SK-N-SH treated with all-trans-retinoic acid at 6 μM for 48 hours (cell line): Measurements from ENCODE around the gene PNLDC1.

Source experiments
- PPARA ChIP-seq: fragments of 250-450 bp; sonication (Bioruptor Pico); IDR thresholded peaks from 2 replicates; pipeline ENCODE4 v1.5.0; 2020; ENCODE audit warnings: mild to moderate bottlenecking, borderline replicate concordance
- ZNF565 ChIP-seq: fragments of 450-650 bp; formaldehyde crosslinking; conservative IDR thresholded peaks from 2 replicates; pipeline ENCODE4 v1.5.0; 2020; ENCODE audit warnings: low read depth, mild to moderate bottlenecking, moderate library complexity
- TF ChIP-seq, protein P1 (sequence below): fragments of 250-450 bp; sonication (Bioruptor Pico); IDR thresholded peaks from 2 replicates; pipeline ENCODE4 v1.5.0; 2020; ENCODE audit warnings: mild to moderate bottlenecking, moderate library complexity
- TF ChIP-seq, protein P2 (sequence below): fragments of 250-450 bp; sonication (Bioruptor Pico); IDR thresholded peaks from 2 replicates; pipeline ENCODE4 v1.5.1; 2020; ENCODE audit warnings: low read depth, mild to moderate bottlenecking, moderate library complexity

DNA sequence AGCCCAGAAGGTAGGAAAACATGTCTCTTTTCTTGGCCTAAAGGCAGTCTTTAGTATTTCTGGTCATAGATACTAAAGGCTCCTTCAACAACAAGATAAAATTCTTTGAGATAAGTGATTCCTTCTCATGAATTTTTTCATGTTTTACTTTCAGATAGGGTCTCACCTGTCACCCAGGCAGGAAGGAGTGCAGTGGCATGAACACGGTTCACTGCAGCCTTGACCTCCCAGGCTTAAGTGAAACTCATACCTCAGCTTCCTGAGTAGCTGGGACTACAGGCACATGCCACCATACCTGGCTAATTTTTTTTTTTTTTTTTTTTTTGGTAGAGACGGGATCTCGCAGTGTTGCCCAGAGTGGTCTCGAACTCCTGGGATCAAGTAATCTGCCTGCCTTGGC is 9.1 kb downstream of the PNLDC1 start:
- TF ChIP-seq, protein P1, sequence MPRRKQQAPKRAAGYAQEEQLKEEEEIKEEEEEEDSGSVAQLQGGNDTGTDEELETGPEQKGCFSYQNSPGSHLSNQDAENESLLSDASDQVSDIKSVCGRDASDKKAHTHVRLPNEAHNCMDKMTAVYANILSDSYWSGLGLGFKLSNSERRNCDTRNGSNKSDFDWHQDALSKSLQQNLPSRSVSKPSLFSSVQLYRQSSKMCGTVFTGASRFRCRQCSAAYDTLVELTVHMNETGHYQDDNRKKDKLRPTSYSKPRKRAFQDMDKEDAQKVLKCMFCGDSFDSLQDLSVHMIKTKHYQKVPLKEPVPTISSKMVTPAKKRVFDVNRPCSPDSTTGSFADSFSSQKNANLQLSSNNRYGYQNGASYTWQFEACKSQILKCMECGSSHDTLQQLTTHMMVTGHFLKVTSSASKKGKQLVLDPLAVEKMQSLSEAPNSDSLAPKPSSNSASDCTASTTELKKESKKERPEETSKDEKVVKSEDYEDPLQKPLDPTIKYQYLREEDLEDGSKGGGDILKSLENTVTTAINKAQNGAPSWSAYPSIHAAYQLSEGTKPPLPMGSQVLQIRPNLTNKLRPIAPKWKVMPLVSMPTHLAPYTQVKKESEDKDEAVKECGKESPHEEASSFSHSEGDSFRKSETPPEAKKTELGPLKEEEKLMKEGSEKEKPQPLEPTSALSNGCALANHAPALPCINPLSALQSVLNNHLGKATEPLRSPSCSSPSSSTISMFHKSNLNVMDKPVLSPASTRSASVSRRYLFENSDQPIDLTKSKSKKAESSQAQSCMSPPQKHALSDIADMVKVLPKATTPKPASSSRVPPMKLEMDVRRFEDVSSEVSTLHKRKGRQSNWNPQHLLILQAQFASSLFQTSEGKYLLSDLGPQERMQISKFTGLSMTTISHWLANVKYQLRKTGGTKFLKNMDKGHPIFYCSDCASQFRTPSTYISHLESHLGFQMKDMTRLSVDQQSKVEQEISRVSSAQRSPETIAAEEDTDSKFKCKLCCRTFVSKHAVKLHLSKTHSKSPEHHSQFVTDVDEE, result no peak
- TF ChIP-seq, protein P2, sequence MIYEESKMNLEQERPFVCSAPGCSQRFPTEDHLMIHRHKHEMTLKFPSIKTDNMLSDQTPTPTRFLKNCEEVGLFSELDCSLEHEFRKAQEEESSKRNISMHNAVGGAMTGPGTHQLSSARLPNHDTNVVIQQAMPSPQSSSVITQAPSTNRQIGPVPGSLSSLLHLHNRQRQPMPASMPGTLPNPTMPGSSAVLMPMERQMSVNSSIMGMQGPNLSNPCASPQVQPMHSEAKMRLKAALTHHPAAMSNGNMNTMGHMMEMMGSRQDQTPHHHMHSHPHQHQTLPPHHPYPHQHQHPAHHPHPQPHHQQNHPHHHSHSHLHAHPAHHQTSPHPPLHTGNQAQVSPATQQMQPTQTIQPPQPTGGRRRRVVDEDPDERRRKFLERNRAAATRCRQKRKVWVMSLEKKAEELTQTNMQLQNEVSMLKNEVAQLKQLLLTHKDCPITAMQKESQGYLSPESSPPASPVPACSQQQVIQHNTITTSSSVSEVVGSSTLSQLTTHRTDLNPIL, result no peak
- TF ChIP-seq ZNF565 (CRISPR knock-in tag) (no peak), PPARA (CRISPR knock-in tag) (no peak)
